GM19328 (cell line): Measurements from ENCODE around the gene SLC39A2.
"Not testable (repeated sequence)": the region's sequence is repeated elsewhere in the genome, so short reads cannot be mapped to it uniquely, and the experiment has no call there.

ENCODE experiments used
- ATAC-seq: cut with Tn5 transposase; IDR thresholded peaks from one replicate; pipeline ENCODE4 v1.9.1; 2021; ENCODE audit warnings: mild to moderate bottlenecking, moderate library complexity; ENCODE audit not compliant: unreplicated experiment

SLC39A2 gene

GRCh38 chr14:20998674-20999366 is at the start of gene SLC39A2:
SLC39A2 (plus strand) TSS chr14:20999293; CDS start chr14:20999447, 154 bp downstream.
- no peak for ATAC-seq

GRCh38 chr14:20954736-20955537 is 44.2 kb upstream of the SLC39A2 start, which contains the start of gene RNASE2:
RNASE2 (plus strand) TSS chr14:20955487; CDS start chr14:20955772, 285 bp downstream.
- ATAC-seq: not testable (repeated sequence)

- ATAC-seq: not testable (repeated sequence)
Observed at GRCh38 chr14:20955538-20955873, 43.6 kb upstream of the SLC39A2 start.

- no peak for ATAC-seq
Observed at GRCh38 chr14:20956376-20956976, 42.6 kb upstream of the SLC39A2 start.

GRCh38 chr14:20958946-20959345 is 40.1 kb upstream of the SLC39A2 start:
- not testable (repeated sequence) for ATAC-seq

GRCh38 chr14:20969336-20969735 is 29.8 kb upstream of the SLC39A2 start:
- ATAC-seq: no peak

- peak; percentile 9 for ATAC-seq
Observed at GRCh38 chr14:20970647-20970982, 28.5 kb upstream of the SLC39A2 start.

GRCh38 chr14:20970983-20971704 is 27.9 kb upstream of the SLC39A2 start:
- ATAC-seq: peak; percentile 89

GRCh38 chr14:20971705-20972021 is 27.4 kb upstream of the SLC39A2 start:
- ATAC-seq: peak; percentile 31

- ATAC-seq: no peak
Observed at GRCh38 chr14:20973501-20973900, 25.6 kb upstream of the SLC39A2 start.

- ATAC-seq: no peak
Observed at GRCh38 chr14:20976291-20976690, 22.8 kb upstream of the SLC39A2 start.

- no peak for ATAC-seq
Observed at GRCh38 chr14:20978687-20979086, 20.4 kb upstream of the SLC39A2 start.

GRCh38 chr14:20980906-20981305 is 18.2 kb upstream of the SLC39A2 start:
- no peak for ATAC-seq

GRCh38 chr14:20982646-20983369 is 16.3 kb upstream of the SLC39A2 start:
- ATAC-seq: no peak

- not testable (repeated sequence) for ATAC-seq
Observed at GRCh38 chr14:20985650-20986049, 13.4 kb upstream of the SLC39A2 start.

- no peak for ATAC-seq
Observed at GRCh38 chr14:20986811-20987210, 12.3 kb upstream of the SLC39A2 start.

- no peak for ATAC-seq
Observed at GRCh38 chr14:20988717-20989470, 10.2 kb upstream of the SLC39A2 start.

GRCh38 chr14:20989471-20989786 is 9.7 kb upstream of the SLC39A2 start:
- ATAC-seq: no peak

- peak; percentile 93 for ATAC-seq
Observed at GRCh38 chr14:20989787-20990600, 9.1 kb upstream of the SLC39A2 start, which contains the start of gene METTL17. METTL17 (plus strand) TSS chr14:20989980; CDS start chr14:20990003, 23 bp downstream.
